Measurements from ENCODE around the gene ARAP1.

Gene ARAP1

DNA sequence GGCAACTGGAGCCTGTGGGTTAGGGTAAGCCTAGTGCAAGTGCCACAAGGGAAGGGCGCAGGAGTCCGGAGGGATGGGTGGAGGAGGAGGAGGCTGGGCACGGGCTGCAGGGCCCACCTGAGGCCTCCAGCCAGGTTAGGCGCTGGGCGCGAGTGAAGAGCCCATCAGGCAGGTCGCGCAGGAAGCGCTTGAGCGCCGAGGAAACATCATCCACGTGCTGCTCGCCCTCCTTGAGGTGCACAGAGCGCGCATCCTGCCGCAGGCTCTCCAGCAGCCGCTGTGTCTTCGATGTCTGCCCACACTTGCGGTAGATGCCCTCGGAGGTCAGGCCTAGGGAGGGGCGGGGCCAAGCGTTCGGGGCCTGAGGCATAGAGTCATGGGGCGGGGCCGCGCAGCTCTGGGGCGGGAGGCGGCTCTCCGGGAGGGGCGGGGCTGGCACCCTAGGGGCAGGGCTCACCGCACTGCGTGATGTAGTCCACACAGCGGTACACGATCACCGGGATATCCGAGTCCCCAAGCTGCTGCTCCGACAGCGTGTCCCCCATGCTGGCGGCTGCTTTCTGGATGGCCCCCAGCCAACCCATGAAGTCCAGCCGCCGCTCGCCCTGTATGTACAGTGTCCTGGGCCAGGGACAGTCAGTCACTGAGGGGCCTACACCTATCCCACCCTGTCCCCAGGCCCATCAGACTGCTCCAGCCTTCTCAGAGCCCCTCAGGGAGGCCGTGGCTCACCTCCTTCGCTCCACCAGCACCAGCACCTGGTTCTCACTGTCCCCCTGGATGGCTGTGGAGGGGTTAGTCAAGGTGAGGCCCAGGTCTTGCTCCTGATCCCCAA, 55.1 kb downstream of the ARAP1 start:
- TF ChIP-seq SPI1 (IDR thresholded peaks at IDR 0.05; ENCODE audit: borderline replicate concordance, low read depth) = no peak
- DNase-seq (ENCODE audit: low read depth in 1 of 2, low spot score in 1 of 2) = no peak
- Histone ChIP-seq H3K4me3 (replicated peaks; ENCODE audit: insufficient read depth, low read length) (no peak overlapping the region), H3K27me3 (ENCODE audit: insufficient read depth, poor library complexity, severe bottlenecking) (no peaks in the 10 kb centered on the region), H3K27ac (replicated peaks) (no peak overlapping the region)

GRCh38 chr11:72695354-72695753, 56.9 kb downstream of the ARAP1 start:
- Histone ChIP-seq H3K27ac (replicated peaks) (no peak overlapping the region), H3K4me3 (replicated peaks; ENCODE audit: insufficient read depth, low read length) (no peak overlapping the region), H3K27me3 (ENCODE audit: insufficient read depth, poor library complexity, severe bottlenecking) (no peaks in the 10 kb centered on the region)
- no peak for DNase-seq (ENCODE audit: low read depth in 1 of 2, low spot score in 1 of 2)
- TF ChIP-seq REST (IDR thresholded peaks at IDR 0.05; ENCODE audit: insufficient replicate concordance, low read depth) (no peak), POLR2AphosphoS5 (IDR thresholded peaks at IDR 0.05; ENCODE audit: low read depth) (no peak), GABPA (IDR thresholded peaks at IDR 0.05; ENCODE audit: low read depth) (no peak)

DNA sequence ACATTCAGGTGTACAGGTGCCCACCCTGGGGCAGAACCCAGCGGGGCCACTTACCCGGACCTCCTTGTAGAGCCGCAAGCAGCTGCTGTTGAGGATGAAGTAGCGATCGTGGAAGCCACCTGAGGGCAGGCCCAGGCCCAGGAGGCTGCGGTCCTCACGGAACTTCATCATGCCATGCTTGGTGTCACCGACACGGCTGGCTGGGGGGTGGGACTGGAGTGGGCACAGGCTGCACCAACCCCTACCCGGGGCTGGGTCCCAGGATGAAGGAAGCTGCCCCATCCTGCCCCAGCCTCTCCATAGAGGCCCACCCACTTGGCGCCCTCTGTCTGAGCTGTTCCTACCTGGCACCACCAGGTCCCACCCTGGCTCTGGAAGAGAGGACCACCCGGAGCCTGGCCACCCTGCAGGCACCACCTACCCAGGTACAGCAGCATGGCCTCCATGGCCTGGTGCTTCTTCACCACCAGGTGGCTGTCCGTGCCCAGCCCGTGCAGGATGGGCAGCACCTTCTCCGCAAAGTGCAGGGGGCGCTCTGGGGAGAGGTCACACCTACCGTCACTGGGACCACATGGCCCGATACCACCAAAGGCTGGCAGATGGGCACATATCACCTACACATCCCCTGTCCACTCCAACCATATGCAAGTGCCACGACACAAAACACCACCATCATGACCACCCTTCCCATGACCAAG, 58.8 kb downstream of the ARAP1 start:
- Histone ChIP-seq H3K27ac (replicated peaks) (no peak overlapping the region), H3K27me3 (ENCODE audit: insufficient read depth, poor library complexity, severe bottlenecking) (no peaks in the 10 kb centered on the region), H3K4me3 (replicated peaks; ENCODE audit: insufficient read depth, low read length) (no peak overlapping the region)
- TF ChIP-seq POLR2AphosphoS5 (IDR thresholded peaks at IDR 0.05; ENCODE audit: low read depth) (no peak), SPI1 (IDR thresholded peaks at IDR 0.05; ENCODE audit: borderline replicate concordance, low read depth) (no peak), GABPA (IDR thresholded peaks at IDR 0.05; ENCODE audit: low read depth) (no peak), CTCF (IDR thresholded peaks at IDR 0.05; ENCODE audit: insufficient read depth, low read length) (no peak), REST (IDR thresholded peaks at IDR 0.05; ENCODE audit: insufficient replicate concordance, low read depth) (no peak)
- DNase-seq (ENCODE audit: low read depth in 1 of 2, low spot score in 1 of 2) = no peak

GRCh38 chr11:72692498-72693237, 59.5 kb downstream of the ARAP1 start:
- no peak for TF ChIP-seq CTCF (IDR thresholded peaks at IDR 0.05; ENCODE audit: insufficient read depth, low read length)
- TF ChIP-seq REST (IDR thresholded peaks at IDR 0.05; ENCODE audit: insufficient replicate concordance, low read depth) = no peak
- TF ChIP-seq SPI1 (IDR thresholded peaks at IDR 0.05; ENCODE audit: borderline replicate concordance, low read depth) = no peak
- no peak for TF ChIP-seq POLR2AphosphoS5 (IDR thresholded peaks at IDR 0.05; ENCODE audit: low read depth)
- TF ChIP-seq GABPA (IDR thresholded peaks at IDR 0.05; ENCODE audit: low read depth) = no peak

More at GRCh38 chr11:72692498-72693237, 59.5 kb downstream of the ARAP1 start:
- Histone ChIP-seq H3K4me3 (replicated peaks; ENCODE audit: insufficient read depth, low read length) (no peak overlapping the region), H3K27ac (replicated peaks) (no peak overlapping the region), H3K27me3 (ENCODE audit: insufficient read depth, poor library complexity, severe bottlenecking) (no peaks in the 10 kb centered on the region)
- no peak for DNase-seq (ENCODE audit: low read depth in 1 of 2, low spot score in 1 of 2)
